Esophagus muscularis mucosa (tissue), 3 donors: ENCODE data around the gene CTDSP2.

Experiments used
- POLR2A ChIP-seq: fragments of 450-650 bp; IDR thresholded peaks from one replicate; pipeline ENCODE4 v1.6.1; 2017; ENCODE audit warnings: antibody characterized with exemption, moderate library complexity, mild to moderate bottlenecking, low read depth
- POLR2AphosphoS5 ChIP-seq, 2 donors: sonication (generic); formaldehyde crosslinking; IDR thresholded peaks; one replicate each; pipeline ENCODE4 v1.6.1; 2017; ENCODE audit warnings: antibody characterized with exemption in 2 of 2
- TF ChIP-seq, protein P1 (sequence below), 3 experiments: fragments of 200-600 bp in 2 of 3; fragments of 450-650 bp in 1 of 3; sonication (generic) in 2 of 3; IDR thresholded peaks; one replicate each; pipeline ENCODE4 v1.5.1; 2017 to 2019; ENCODE audit warnings: antibody characterized with exemption in 3 of 3, mild to moderate bottlenecking in 2 of 3, moderate library complexity in 1 of 3

DNA sequence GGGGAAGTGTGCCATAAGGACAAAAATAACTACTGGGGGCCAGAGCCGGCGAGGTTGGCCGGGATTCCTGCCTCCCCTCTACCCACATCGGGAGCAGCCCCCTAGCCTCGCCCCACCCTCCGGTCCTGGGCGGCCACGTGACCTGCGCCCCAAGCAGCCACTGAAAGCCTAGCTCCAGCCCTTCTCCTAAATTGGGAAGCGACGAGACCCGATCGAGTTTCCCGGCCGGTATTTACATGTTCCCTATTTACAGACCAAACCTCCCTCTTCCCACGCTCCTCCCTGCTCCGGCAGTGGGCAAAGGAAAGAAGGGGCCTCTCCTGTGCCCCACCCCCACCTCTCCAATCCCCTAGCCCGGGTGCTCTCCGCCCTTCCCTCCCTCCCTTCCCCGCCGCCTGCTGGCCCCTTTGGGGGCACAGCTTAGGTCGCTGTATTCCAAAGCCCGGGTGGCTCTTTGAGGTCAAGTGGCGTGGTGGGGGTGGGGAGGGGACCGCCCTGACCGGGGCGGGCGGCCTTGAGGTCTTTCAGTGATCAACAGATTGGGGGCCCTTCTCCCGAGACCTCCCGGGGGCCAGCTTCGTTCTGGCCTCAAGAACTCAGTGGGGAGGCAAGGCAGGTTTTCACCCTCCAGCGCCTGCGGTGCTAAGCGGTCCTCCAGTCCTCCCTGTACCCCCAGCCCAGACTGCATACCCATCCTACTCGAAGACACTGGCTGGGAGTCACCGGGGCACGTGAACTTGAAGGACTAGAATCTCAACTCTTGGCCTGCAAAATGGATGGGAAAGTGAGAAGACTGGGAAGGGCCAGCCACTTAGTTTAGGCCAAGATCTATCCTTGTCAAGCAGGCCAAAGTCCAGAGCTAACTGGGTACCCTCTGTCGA is 6.3 kb upstream of the CTDSP2 start:
- TF ChIP-seq, protein P1, sequence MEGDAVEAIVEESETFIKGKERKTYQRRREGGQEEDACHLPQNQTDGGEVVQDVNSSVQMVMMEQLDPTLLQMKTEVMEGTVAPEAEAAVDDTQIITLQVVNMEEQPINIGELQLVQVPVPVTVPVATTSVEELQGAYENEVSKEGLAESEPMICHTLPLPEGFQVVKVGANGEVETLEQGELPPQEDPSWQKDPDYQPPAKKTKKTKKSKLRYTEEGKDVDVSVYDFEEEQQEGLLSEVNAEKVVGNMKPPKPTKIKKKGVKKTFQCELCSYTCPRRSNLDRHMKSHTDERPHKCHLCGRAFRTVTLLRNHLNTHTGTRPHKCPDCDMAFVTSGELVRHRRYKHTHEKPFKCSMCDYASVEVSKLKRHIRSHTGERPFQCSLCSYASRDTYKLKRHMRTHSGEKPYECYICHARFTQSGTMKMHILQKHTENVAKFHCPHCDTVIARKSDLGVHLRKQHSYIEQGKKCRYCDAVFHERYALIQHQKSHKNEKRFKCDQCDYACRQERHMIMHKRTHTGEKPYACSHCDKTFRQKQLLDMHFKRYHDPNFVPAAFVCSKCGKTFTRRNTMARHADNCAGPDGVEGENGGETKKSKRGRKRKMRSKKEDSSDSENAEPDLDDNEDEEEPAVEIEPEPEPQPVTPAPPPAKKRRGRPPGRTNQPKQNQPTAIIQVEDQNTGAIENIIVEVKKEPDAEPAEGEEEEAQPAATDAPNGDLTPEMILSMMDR (IDR thresholded peaks at IDR 0.05): peak in 2 of 3 experiments; percentile 33 to 42
- TF ChIP-seq POLR2AphosphoS5 (IDR thresholded peaks at IDR 0.05) (peak; percentile 38 to 68), POLR2A (no peak)
